ENCODE data around the gene JAML. TPM values are rescaled to one million over a fixed set of nuclear protein-coding genes. Genes with fewer than 3 reads are reported as not detected.

The JAML gene
- total and polyA plus RNA-seq, 11 donors: 0.90 to 18.4 (median 1.6) TPM

- ATAC-seq (peak; percentile 82 to 95 (median 91)), DNase-seq (peak in 2 of 5 donors; percentile 12 to 46)
- WGBS, 4 donors: 46 to 52% (median 48%) methylated on average over 9 of the region's 9 CpGs
- H3K9me3 ChIP-seq: no peaks in the 10 kb centered on the region
- TF ChIP-seq POLR2A (IDR thresholded peaks at IDR 0.05) (peak in 1 of 2 donors; percentile 22), CTCF (IDR thresholded peaks at IDR 0.05) (no peak)
- H3K27ac ChIP-seq: peak overlapping the region in 11 of 12 donors; percentile 6 to 90 (median 56)
- H3K27me3 ChIP-seq: no peaks in the 10 kb centered on the region
- H3K4me3 ChIP-seq: peak overlapping the region in 1 of 12 donors; percentile 30
- intact Hi-C loops (cut with DNase I): loop anchor here in 1 of 10 donors (5.0 kb wide), 1 partner anchor 44 kb away; no protein-coding TSS in a partner anchor
- H3K4me1 ChIP-seq: peaks cover 0 to 44% (median 13%) of the 10 kb centered on the region in 12 donors
- H3K36me3 ChIP-seq: no peaks in the 10 kb centered on the region
These were observed 16.4 kb upstream of the JAML start for GRCh38 chr11:118240999-118241763.

- Histone ChIP-seq H3K4me3 (peak overlapping the region in 1 of 12 donors; percentile 23), H3K27me3 (no peaks in the 10 kb centered on the region), H3K9me3 (no peaks in the 10 kb centered on the region), H3K4me1 (peaks cover 0 to 59% (median 16%) of the 10 kb centered on the region in 12 donors), H3K36me3 (no peaks in the 10 kb centered on the region), H3K27ac (peak overlapping the region in 4 of 12 donors; percentile 7 to 90 (median 18))
- no peak for DNase-seq
- WGBS, 4 donors: 78 to 89% (median 85%) methylated on average over 5 of the region's 5 CpGs
- TF ChIP-seq CTCF (IDR thresholded peaks at IDR 0.05) (no peak), POLR2A (IDR thresholded peaks at IDR 0.05) (no peak)
- ATAC-seq: no peak
- intact Hi-C loops (cut with DNase I): loop anchor here in 1 of 10 donors (5.0 kb wide), 1 partner anchor 42 kb away; no protein-coding TSS in a partner anchor
These were observed 14.8 kb upstream of the JAML start for GRCh38 chr11:118239509-118240205.

- no peaks in the 10 kb centered on the region for H3K36me3 ChIP-seq
- WGBS, 4 donors: 87 to 96% (median 92%) methylated on average over 1 of the region's 1 CpG
- TF ChIP-seq CTCF (IDR thresholded peaks at IDR 0.05) (no peak), POLR2A (IDR thresholded peaks at IDR 0.05) (no peak)
These were observed 14.1 kb upstream of the JAML start for GRCh38 chr11:118238929-118239328.

GRCh38 chr11:118238421-118238820 lies 13.6 kb upstream of the JAML start:
- TF ChIP-seq CTCF (IDR thresholded peaks at IDR 0.05): no peak
- no peak for TF ChIP-seq POLR2A (IDR thresholded peaks at IDR 0.05)
- Histone ChIP-seq H3K4me3 (no peak overlapping the region), H3K27ac (peak overlapping the region in 1 of 12 donors; percentile 90), H3K36me3 (no peaks in the 10 kb centered on the region), H3K27me3 (no peaks in the 10 kb centered on the region), H3K9me3 (no peaks in the 10 kb centered on the region), H3K4me1 (peaks cover 0 to 65% (median 16%) of the 10 kb centered on the region in 12 donors)
- DNase-seq (no peak), ATAC-seq (no peak)
- intact Hi-C loops (cut with DNase I): no loop called here
- 88 to 96% (median 91%) methylated on average over 2 of the region's 2 CpGs for WGBS, 4 donors

More at GRCh38 chr11:118238929-118239328, 14.1 kb upstream of the JAML start:
- Histone ChIP-seq H3K27ac (peak overlapping the region in 2 of 12 donors; percentile 7 to 90), H3K9me3 (no peaks in the 10 kb centered on the region), H3K4me3 (peak overlapping the region in 1 of 12 donors; percentile 23), H3K4me1 (peaks cover 0 to 65% (median 16%) of the 10 kb centered on the region in 12 donors), H3K27me3 (no peaks in the 10 kb centered on the region)
- intact Hi-C loops (cut with DNase I): no loop called here
- DNase-seq (no peak), ATAC-seq (no peak)

All from heart left ventricle (tissue), 16 donors.